ENCODE results near the gene MIDN.

MIDN gene

DNA sequence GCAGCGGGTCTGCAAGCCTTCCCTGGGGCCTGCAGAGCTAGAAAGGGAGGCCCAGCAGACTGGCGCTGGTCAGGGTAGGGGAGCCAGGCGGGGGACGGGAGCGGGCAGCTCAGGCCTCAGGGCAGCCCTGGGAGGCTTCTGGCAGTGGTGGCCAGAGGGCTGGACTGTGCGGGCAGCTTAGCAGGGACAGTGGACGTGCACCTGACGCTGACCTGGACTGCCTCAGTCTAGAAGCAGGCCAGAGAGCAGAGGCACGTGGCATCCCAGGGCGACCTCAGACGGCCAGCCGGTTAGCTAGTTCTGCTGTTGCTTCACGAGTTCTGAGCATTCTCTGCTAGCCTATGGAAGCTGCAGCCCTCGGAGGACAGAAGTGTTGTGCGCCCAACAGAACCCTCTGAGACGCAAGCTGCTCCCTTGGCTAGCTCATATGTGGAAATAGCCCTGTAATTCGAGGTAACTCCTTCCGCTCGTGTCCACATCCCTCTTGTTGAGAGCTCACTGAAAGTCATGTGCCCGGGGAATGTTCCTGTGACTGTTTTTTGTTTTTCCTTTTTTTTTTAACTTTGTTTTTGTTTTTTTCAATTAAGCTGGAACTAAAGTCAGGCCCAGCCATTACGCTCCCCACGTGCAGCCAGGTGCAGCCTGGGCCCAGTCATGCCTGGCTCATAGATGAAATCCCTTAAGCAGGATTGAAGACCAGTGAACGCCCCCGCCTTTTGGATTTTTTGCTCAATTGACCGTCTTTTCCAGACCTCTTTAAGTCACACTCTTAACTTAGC lies 25.1 kb downstream of the MIDN start:
- no peak for DNase-seq (ENCODE audit: extremely low spot score)
- ChIA-PET CTCF (interaction anchor here (0.9 to 3.6 kb wide), 4 partner anchors 29 to 172 kb away, joined by 3 to 48 read pairs (median 4); no protein-coding TSS in a partner anchor), POLR2A (interaction anchor here (0.6 to 1.8 kb wide), 5 partner anchors 11 to 340 kb away, joined by 3 to 5 read pairs (median 5); a partner anchor contains a TSS)
- TF ChIP-seq, protein P1, sequence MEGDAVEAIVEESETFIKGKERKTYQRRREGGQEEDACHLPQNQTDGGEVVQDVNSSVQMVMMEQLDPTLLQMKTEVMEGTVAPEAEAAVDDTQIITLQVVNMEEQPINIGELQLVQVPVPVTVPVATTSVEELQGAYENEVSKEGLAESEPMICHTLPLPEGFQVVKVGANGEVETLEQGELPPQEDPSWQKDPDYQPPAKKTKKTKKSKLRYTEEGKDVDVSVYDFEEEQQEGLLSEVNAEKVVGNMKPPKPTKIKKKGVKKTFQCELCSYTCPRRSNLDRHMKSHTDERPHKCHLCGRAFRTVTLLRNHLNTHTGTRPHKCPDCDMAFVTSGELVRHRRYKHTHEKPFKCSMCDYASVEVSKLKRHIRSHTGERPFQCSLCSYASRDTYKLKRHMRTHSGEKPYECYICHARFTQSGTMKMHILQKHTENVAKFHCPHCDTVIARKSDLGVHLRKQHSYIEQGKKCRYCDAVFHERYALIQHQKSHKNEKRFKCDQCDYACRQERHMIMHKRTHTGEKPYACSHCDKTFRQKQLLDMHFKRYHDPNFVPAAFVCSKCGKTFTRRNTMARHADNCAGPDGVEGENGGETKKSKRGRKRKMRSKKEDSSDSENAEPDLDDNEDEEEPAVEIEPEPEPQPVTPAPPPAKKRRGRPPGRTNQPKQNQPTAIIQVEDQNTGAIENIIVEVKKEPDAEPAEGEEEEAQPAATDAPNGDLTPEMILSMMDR (IDR thresholded peaks at IDR 0.05; ENCODE audit: control extremely low read depth, extremely low read depth, low read depth, missing control alignments) = no peak

DNA sequence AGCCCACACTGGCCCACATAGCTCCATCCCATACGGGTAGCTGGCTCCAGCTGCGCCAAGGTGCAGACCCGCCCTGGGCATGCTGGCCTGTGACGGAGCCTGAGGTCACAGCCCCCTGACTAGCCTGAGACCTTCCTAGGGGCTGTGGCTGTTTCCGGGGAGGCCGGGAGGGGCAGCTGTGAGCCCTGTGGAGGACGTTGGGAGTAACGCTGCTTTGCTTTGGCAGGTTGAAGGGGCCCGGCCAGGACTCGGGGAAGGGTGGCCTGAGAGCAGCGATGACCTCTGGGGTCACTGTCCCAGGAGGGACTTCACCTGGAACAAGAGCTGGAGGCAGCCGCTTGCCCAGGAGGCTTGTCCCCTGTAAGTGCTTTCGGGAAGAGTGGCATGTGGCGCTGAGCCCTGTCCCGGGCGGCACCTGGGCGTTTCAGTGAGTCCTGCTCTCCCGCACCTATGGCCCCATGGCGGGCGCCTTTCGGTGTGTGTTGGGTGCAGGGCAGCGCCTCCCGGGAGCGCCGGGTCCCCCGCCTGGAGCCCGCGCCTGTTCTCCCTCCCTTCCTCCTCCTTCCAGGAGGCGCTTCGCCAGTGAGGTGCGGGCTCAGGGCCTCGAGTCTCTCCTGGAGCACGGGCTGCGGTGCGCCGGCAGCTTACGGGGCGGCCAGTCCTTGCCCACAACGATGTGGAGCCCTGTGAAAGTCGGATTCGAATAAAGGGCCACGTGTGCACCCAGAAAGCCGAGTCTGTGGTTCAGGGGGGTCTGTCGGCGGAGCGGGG lies 25.9 kb downstream of the MIDN start:
- TF ChIP-seq, protein P1 (IDR thresholded peaks at IDR 0.05; ENCODE audit: control extremely low read depth, extremely low read depth, low read depth, missing control alignments) = no peak
- POLR2A ChIA-PET = interaction anchor here (0.6 to 1.7 kb wide), 4 partner anchors 30 to 341 kb away, joined by 3 to 5 read pairs (median 4); a partner anchor contains a TSS
- no peak for DNase-seq (ENCODE audit: extremely low spot score)
- CTCF ChIA-PET = interaction anchor here (0.9 to 3.6 kb wide), 3 partner anchors 30 to 171 kb away, joined by 3 to 48 read pairs (median 4); no protein-coding TSS in a partner anchor

DNA sequence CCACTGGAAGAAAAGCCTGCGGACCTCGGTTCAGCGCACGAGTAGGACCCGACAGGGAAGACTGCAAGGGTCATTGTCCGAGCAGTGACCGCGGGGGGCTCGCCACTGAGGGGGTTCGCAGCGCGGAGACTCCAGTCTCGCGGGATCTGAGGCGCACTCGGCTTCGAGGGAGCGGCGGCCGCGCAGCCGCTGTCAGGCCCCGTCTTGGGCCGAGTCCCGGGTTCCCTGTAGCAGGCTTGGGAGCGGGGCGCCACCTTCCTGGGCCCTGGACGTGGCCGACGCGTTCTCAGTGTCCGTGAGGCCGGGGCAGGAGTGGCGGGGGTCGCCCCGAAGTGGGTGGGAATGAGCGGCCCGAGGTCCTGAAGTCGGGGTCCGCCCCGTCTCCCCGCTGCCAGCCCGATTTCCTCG lies 26.5 kb downstream of the MIDN start:
- ChIA-PET CTCF (interaction anchor here (1.0 to 1.9 kb wide), 3 partner anchors 8 to 170 kb away, joined by 4 to 14 read pairs (median 8); no protein-coding TSS in a partner anchor), POLR2A (interaction anchor here (1.0 kb wide), 2 partner anchors 9 to 22 kb away, joined by 4 read pairs; no protein-coding TSS in a partner anchor)

DNA sequence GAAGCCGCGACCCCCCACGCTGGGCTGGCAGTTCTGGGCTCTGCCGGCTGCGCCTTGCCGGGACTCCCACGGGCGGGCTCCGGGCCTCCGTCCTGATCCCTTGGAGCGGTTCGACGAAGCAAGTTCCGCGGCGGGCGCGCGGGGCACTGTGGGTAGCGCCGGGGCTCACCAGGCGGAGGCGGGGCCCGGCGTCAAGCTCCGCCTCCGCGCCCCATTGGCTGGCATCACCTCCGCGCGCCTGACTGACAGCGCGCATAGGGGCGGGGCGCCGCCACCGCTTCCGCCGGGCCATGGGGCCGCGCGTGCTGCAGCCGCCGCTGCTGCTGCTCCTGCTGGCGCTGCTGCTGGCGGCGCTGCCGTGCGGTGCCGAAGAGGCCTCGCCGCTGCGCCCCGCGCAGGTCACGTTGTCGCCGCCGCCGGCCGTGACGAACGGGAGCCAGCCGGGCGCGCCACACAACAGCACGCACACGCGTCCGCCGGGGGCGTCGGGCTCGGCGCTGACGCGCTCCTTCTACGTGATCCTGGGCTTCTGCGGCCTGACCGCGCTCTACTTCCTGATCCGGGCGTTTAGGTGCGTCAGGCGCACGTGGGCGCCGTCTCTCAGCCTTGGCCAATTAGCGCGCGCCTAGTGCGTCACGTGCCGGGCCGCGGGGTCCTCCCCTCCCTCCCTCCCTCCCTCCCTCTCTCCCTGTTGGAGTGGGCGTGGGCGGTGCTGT lies 27.0 kb downstream of the MIDN start, which contains the start of gene FAM174C:
TSS of gene FAM174C (plus strand) at position 271 of the 716 bp plus-strand sequence. CDS start at position 291, 20 bp downstream.
- POLR2A ChIA-PET = interaction anchor here (1.0 kb wide), 2 partner anchors 9 to 22 kb away, joined by 4 read pairs; no protein-coding TSS in a partner anchor
- peak; percentile 94 for DNase-seq (ENCODE audit: extremely low spot score)
- TF ChIP-seq, protein P1 (IDR thresholded peaks at IDR 0.05; ENCODE audit: control extremely low read depth, extremely low read depth, low read depth, missing control alignments) = no peak
- CTCF ChIA-PET = interaction anchor here (1.0 to 1.5 kb wide), 2 partner anchors 9 to 31 kb away, joined by 8 to 14 read pairs; no protein-coding TSS in a partner anchor

More for the DNA sequence above, 26.5 kb downstream of the MIDN start:
- DNase-seq (ENCODE audit: extremely low spot score) = no peak
- TF ChIP-seq, protein P1 (IDR thresholded peaks at IDR 0.05; ENCODE audit: control extremely low read depth, extremely low read depth, low read depth, missing control alignments) = no peak

DNA sequence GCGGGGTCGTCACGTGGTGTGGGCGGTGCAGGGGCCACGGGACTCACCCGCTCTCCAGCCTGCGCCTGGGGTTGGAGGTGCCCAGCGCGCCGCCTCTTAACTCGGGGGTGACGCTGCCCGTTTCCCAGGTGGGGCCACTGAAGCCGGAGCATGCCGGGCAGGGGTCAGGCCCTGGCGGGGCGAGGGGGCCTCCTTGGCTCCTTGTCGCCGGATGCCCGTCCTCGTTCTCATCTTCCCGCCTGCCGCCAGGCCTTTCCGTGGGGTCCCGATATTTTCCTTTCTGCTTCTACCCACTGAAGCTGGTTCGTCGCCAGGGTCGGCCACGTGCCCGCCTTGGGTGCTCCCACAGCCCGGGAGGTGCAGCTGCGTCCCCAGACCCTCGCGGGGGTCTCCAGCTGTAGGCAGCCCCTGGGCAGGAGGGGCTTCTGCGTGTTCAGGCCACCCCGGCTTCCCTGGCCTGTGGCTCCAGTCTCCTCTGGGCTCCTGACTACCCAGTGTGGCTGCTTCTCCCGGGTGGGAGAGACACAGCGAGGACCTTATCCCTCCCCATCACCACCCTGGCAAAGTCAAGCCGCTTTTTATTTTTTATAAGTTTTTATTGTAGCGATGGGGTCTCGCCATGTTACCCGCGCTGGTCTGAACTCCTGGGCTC lies 27.7 kb downstream of the MIDN start:
- TF ChIP-seq, protein P1 (IDR thresholded peaks at IDR 0.05; ENCODE audit: control extremely low read depth, extremely low read depth, low read depth, missing control alignments) = no peak
- ChIA-PET CTCF (interaction anchor here (1.5 kb wide), 1 partner anchor 32 kb away, joined by 14 read pairs; no protein-coding TSS in a partner anchor), POLR2A (no interaction called here)
- DNase-seq (ENCODE audit: extremely low spot score) = no peak

Data from GM10248 (cell line).